Body of pancreas (tissue), 4 donors: ENCODE data around the gene KIAA1549.

ENCODE experiments used
- CTCF ChIP-seq, 7 experiments: fragments of 450-650 bp in 4 of 7; fragments of 200-600 bp in 3 of 7; sonication (generic) in 3 of 7; IDR thresholded peaks; one replicate each; pipeline ENCODE4 v1.5.1; 2016 to 2019; ENCODE audit warnings: antibody characterized with exemption in 7 of 7
- POLR2A ChIP-seq, 3 donors: fragments of 450-650 bp; IDR thresholded peaks; one replicate each; pipeline ENCODE4 v1.6.1; 2016; ENCODE audit warnings: antibody characterized with exemption in 3 of 3, mild to moderate bottlenecking in 2 of 3

DNA sequence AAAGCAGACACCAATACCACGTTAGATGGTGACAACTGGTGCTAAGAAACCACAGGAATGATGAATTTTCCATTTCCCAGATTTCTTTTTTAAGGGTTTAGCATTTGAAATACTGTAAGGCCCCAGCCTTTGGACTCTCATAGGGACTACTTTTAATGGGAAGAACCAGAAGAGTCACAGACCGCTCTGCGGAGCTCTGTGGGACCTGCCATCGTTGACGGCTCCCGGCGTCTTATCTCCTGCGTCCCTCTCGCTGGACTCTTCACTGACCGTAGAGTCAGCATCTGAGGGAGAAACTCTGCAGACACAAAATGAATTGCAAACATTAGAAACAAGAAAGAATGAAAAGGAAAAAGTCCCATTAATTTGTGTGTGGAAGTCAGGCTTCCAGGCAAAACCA lies 101.8 kb downstream of the KIAA1549 start:
- no peak for TF ChIP-seq POLR2A (IDR thresholded peaks at IDR 0.05)
- no peak for TF ChIP-seq CTCF (IDR thresholded peaks at IDR 0.05)
